OCI-LY7 (cell line): ENCODE data around the gene SLC35D3.

Source experiments
- CTCF ChIP-seq: fragments of 200-600 bp; sonication (generic); conservative IDR thresholded peaks from 2 replicates; pipeline ENCODE4 v1.5.1; 2014; ENCODE audit warnings: mild to moderate bottlenecking, antibody characterized with exemption, low read length, moderate library complexity, mixed read lengths
- EZH2phosphoT487 ChIP-seq: fragments of 200-600 bp; sonication (generic); IDR thresholded peaks from 2 replicates; pipeline ENCODE4 v1.6.1; 2018; ENCODE audit warnings: low read depth, borderline replicate concordance, mild to moderate bottlenecking, mixed run types, antibody characterized with exemption, low read length, moderate library complexity, mixed read lengths

- TF ChIP-seq CTCF, result no peak
- TF ChIP-seq EZH2phosphoT487, result no peak
These were observed 38.7 kb downstream of the SLC35D3 start for GRCh38 chr6:136960781-136961180.
